KOPT-K1 (cell line): ENCODE results near the gene NCK1.
A peak's percentile ranks its signal among the peaks of the same experiment; 100 is the strongest.

Experiments used
- H3K27ac ChIP-seq: fragments of 200-600 bp; sonication (generic); 2 replicates; pipeline ENCODE4 v1.5.1; 2016; ENCODE audit warnings: antibody characterized with exemption, mild to moderate bottlenecking, low read depth, low read length; ENCODE audit not compliant: poor library complexity, severe bottlenecking
- H3K36me3 ChIP-seq: fragments of 200-600 bp; sonication (generic); 2 replicates; pipeline ENCODE4 v1.5.1; 2017; ENCODE audit warnings: antibody characterized with exemption, mild to moderate bottlenecking, low read length, moderate library complexity; ENCODE audit not compliant: insufficient read depth
- H3K9me3 ChIP-seq: fragments of 200-600 bp; sonication (generic); 2 replicates; pipeline ENCODE4 v1.5.1; 2017; ENCODE audit warnings: antibody characterized with exemption, low read length, mild to moderate bottlenecking; ENCODE audit not compliant: insufficient read depth, poor library complexity, severe bottlenecking

Gene NCK1

DNA sequence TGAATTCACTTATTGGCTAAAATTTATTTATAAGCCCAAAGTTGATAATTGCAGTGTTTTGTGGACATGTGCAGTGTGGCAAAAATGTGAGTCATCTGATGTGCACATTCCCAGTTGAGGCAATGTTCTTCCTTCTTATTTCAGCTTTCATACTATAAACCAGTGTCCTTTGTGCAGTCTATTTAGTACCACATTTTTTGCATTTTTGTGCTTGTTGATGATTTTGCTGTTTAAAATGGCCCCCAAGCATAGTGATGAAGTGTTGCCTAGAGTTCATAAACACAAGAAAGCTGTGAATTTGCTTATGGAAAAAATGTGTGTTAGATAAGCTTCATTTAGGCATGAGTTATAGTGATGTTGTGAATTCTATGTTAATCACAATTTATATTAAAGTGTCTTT lies 76.3 kb downstream of the NCK1 start:
- H3K9me3 ChIP-seq = peaks cover 17% of the 10 kb centered on the region
- H3K36me3 ChIP-seq = peaks cover 32% of the 10 kb centered on the region
- H3K27ac ChIP-seq = no peak overlapping the region

DNA sequence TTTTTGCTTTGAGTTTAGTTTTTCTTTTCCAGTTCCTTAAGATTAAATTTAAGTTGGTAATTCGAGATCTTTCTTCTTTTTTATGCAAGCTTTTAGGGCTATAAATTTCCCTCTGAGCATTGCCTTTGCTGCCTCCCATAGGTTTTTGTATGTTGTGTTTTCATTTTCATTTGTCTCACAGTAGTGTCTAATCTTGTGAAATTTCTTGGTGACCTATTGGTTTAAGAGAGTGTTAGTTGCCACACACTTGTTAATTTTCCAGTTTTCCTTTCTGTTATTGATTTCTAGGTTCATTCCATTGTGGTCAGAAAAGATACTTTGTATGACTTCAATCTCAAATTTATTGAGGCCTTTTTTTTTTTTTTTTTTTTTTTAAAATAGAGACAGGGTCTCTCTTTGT lies 77.5 kb downstream of the NCK1 start:
- Histone ChIP-seq H3K9me3 (peaks cover 17% of the 10 kb centered on the region), H3K36me3 (peaks cover 20% of the 10 kb centered on the region), H3K27ac (no peak overlapping the region)

DNA sequence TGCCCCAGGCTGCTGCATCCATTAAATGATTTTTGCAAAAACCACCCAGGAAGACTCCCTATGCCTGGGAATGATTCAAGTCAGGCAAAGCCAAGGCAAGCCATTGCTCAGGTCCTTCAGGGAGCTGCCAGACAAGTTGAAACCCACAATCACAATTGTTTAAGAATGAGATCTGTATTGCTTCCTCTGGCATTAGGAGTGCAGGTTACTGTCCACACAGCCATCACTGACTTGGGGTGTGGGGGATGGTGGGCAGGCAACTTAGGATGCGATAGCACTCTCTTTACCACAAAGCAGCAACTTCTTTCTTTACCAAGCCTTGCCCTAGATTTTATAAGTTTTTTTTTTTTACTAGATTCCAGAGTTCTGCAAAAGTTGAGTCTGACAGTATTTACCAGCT lies 80.8 kb downstream of the NCK1 start:
- H3K9me3 ChIP-seq = peaks cover 8% of the 10 kb centered on the region
- no peak overlapping the region for H3K27ac ChIP-seq
- H3K36me3 ChIP-seq = peaks cover 19% of the 10 kb centered on the region

DNA sequence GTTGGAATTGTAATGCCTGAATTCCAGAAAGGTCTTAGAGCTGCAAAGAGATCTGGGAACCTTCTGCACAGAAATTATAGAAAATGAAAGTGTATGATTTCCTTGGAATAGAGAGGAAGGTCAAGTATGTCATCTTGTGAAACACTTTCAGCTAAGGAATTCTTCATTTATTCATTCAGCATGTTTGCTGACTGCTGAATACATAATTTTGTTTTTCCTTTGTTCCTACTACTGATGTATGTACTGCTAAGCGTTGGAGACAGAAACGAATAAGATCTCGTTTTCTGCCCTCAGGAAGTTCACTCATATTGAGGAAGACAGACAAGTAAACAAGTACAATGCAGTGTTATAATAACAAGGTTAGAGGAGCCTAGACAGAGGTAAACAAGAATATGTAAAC lies 81.4 kb downstream of the NCK1 start:
- peaks cover 24% of the 10 kb centered on the region for H3K36me3 ChIP-seq
- peaks cover 8% of the 10 kb centered on the region for H3K9me3 ChIP-seq
- no peak overlapping the region for H3K27ac ChIP-seq

DNA sequence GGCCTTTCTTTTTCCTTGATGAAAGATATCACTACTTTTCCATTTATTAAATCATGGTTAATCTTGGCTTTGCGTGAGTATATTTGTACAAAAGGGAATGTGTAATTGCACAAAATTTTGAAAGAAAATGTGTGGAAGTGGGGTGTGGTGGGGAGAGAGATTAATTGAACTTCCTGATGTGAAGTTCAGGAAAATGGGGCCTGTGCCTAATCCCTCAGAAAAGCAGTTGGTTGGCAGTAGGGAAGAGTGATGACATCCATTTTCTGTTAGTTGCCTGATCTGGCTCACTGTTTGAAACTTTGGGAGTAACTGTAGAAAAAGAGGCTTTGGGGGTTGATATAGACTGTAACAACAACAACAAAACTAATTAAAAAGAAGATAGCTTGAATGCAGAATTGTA lies 85.0 kb downstream of the NCK1 start:
- peaks cover 31% of the 10 kb centered on the region for H3K36me3 ChIP-seq
- H3K27ac ChIP-seq = no peak overlapping the region

DNA sequence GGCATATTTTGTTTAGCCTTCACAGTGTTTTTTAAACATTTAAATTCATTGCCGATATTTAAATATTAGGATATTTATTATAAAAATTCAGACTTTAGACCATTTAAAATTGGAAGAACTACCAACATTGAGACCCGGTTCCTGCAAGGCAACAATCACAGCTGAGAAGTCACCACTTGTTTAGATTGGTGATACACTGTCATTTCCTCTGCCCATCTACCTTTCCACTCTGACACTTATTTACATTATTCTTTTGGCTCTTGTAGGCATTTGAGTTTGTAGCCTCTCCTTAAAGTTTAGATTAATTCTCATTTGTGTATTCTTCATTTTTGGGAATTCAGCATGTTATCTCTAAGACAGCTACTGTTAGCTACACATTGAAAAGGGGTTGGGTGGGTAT lies 85.5 kb downstream of the NCK1 start:
- peaks cover 8% of the 10 kb centered on the region for H3K9me3 ChIP-seq
- H3K36me3 ChIP-seq = peaks cover 31% of the 10 kb centered on the region
- H3K27ac ChIP-seq = no peak overlapping the region

More for the DNA sequence above, 85.0 kb downstream of the NCK1 start:
- H3K9me3 ChIP-seq = peaks cover 8% of the 10 kb centered on the region

DNA sequence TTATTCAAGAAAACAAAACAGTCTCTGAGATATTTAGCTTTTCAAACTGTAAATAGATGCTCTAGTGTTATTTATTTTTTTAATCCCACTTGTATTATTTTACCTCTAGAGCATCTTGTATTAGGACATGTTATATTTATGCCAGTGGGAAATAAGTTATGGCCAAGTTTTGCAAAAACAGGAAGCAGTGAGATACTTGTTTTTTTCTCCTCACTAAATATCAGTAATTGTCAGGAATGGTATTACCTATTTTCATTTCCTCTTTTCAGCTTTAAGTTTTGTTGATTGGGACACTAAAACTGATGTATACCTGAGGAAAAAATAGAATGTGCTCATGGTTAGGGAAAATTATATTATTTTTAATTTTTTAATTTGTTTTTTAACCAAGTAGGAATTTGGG lies 87.1 kb downstream of the NCK1 start:
- Histone ChIP-seq H3K9me3 (peaks cover 8% of the 10 kb centered on the region), H3K27ac (no peak overlapping the region), H3K36me3 (peaks cover 31% of the 10 kb centered on the region)

DNA sequence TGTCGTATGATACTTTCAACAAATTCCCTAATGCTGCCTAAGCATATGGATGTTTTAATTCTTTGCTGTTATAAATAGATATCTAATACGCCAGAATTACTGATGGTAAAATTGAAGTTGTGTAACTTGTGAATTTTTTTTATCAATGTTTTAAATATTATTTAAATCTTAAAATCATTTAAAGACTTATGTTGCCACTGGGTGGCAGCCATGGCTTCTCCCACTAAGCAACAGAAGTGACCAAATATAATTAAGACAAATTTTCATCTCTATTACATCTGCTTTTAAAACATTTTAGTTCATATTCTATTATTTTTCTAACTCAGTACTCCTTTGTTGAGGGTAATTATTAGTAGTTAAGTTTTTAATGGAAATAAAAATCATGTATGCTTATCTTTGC lies 87.7 kb downstream of the NCK1 start:
- Histone ChIP-seq H3K36me3 (peaks cover 31% of the 10 kb centered on the region), H3K27ac (no peak overlapping the region), H3K9me3 (peaks cover 8% of the 10 kb centered on the region)

DNA sequence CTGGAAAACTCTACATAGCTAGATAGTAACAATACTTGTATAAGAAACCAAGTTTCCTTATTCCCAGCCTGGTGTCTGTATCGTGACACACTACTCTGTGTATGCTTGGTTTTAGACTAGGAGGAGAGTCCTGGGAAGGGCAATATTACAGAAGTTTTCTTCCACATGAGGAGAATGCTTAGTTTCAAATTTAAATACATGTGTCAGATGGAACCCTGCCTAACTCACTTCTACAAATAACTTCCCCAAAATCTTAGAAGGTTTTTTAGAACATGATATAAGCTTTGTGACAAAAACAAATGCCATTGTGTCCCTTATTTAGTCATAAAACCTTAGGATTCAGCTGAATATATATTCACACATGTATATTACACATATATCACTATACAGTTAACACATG lies 88.6 kb downstream of the NCK1 start:
- Histone ChIP-seq H3K9me3 (peaks cover 5% of the 10 kb centered on the region), H3K36me3 (peaks cover 28% of the 10 kb centered on the region), H3K27ac (no peak overlapping the region)

DNA sequence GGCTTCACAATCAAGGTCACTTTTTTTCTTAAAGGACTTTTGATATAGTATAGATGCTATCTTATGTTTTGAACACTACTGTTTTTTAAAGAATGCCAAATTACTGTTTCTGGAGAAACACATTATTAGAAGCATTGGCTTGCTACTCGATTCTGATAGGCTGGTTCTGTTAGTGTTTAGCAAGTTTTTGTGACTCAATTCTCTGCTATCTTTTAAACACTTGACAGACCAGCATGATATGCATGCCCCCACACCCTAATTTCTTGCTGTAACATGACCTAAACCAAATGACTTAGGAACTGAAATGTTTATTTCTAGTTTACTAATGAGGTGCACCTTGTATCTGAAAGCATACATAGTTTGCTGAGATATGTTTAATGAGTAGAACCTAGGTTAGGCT lies 90.3 kb downstream of the NCK1 start:
- peaks cover 12% of the 10 kb centered on the region; the same call in 1 of the 2 replicates for H3K36me3 ChIP-seq
- no peak overlapping the region for H3K27ac ChIP-seq
- H3K9me3 ChIP-seq = no peaks in the 10 kb centered on the region

DNA sequence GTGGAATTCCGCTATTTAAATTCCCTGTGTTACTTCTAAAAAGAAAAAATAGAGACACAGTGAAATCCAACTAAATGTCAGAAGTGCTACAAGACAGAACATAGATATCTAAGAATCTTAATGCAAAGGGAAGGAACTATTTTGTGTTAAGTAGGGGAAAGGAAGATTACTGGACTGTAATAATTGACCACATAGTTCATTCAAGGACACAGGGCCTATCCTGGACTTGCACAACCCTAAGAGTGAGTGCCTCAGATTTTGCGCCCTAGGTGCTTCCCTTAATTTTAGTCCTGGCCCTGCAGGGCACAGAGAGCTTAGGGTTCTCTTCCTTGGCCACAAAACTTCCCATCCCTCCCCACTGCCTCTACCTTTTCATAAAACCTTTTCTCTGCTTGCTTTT lies 92.2 kb downstream of the NCK1 start:
- H3K9me3 ChIP-seq = no peaks in the 10 kb centered on the region
- H3K27ac ChIP-seq = no peak overlapping the region
- 0 out of 2 replicates have a peak, but pooled peaks cover 5% of the 10 kb centered on the region for H3K36me3 ChIP-seq

DNA sequence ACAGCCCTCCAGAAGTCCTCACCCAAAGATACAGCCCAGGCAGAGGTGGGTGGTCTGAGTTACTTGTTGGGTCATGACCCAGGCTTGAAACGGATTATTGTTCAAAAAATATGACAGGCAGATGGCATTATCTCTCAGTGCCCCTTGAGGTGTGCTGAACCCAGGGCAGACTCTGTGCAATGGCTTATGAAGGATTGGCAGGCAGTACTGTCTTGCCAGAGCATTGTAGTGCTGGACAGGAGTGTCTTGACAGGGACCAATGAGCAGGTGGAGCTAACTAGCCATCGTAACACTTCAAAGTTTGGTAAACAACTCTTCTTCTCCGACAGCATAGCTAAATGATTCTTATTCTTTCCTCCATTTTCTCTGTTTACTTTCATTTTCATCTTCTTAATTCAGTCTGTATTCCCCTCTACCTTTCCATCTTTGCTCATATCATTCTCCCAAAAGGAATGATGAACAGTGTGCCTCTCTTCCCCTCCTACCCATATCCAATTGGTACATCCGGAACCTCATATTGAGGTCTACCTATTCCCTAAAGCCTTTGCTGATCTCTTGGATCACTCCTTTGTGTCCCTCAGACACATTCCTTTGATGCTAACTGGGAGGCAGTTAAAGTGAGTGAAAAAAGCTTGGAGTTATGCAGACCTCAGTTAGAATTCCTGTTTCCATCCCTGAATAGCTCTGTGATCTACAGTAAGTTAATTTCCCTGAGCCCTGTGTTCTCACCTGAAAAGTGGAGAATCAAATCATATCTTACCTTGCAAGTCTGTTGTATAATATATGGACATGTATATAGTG lies 93.2 kb downstream of the NCK1 start:
- H3K27ac ChIP-seq = peak overlapping the region; percentile 15
- H3K36me3 ChIP-seq = peaks cover 11% of the 10 kb centered on the region; the same call in 1 of the 2 replicates
- no peaks in the 10 kb centered on the region for H3K9me3 ChIP-seq

DNA sequence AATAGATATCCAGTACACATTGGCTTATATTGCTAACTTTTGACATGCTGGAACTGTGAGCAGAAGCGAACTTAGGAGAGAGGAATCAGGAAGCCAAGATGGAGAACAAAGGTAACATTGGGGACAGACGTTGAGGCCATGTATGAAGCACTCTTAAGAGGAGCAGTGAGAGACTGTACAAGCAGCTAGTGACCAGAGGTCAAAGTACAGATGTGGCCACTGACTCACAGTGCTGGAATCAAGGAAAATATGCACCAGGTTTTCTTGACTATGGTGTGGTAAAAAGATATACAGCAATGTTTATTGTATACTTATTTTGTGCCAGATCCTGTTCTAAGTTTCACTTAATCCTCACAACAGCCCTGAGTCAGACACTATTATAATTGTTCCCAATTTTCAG lies 93.8 kb downstream of the NCK1 start:
- Histone ChIP-seq H3K27ac (no peak overlapping the region), H3K36me3 (peaks cover 6% of the 10 kb centered on the region; the same call in 1 of the 2 replicates), H3K9me3 (no peaks in the 10 kb centered on the region)

DNA sequence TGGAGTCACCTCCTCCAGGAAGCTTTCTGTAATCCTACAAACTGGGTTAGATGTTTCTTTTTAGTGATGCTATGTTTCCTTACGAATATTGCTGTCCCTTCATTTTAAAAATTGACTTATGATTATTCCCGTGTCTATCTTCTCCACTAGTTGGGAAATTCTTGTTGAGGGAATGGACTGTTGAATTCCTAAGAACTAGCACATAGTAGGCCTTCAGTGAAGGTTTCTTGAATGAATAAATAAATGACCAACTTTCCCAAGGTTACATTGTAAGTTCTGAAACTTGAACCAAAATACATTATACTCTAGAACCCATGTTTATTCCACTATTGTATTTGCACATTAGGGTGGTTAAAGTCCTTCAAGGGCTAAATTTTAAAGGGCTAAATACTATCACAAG lies 95.0 kb downstream of the NCK1 start:
- H3K27ac ChIP-seq = no peak overlapping the region
- H3K9me3 ChIP-seq = no peaks in the 10 kb centered on the region
- peaks cover 6% of the 10 kb centered on the region; the same call in 1 of the 2 replicates for H3K36me3 ChIP-seq

DNA sequence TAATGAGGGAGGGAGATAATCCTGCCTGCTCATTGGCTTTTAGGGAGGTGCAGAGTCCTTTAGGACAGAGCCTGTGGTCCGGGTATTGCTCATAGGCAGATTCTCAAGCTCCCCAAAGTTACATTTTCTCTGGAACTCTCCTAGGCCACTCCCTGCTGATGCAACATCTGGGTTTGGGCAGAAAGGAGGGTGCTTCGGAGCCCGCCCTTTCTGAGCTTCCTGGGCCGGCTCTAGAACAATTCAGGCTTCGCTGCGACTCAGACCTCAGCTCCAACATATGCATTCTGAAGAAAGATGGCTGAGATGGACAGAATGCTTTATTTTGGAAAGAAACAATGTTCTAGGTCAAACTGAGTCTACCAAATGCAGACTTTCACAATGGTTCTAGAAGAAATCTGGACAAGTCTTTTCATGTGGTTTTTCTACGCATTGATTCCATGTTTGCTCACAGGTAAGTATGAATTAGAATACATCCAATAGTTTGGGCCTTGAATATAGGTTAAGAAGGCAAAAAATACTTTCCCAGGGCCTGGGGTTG lies 95.8 kb downstream of the NCK1 start, which contains the start of gene IL20RB:
TSS of gene IL20RB (plus strand) at position 233 of the 538 bp plus-strand sequence. CDS start at position 364, 131 bp downstream.
- Histone ChIP-seq H3K36me3 (peaks cover 6% of the 10 kb centered on the region; the same call in 1 of the 2 replicates), H3K27ac (no peak within 1 kb of the TSS), H3K9me3 (no peaks in the 10 kb centered on the region)

DNA sequence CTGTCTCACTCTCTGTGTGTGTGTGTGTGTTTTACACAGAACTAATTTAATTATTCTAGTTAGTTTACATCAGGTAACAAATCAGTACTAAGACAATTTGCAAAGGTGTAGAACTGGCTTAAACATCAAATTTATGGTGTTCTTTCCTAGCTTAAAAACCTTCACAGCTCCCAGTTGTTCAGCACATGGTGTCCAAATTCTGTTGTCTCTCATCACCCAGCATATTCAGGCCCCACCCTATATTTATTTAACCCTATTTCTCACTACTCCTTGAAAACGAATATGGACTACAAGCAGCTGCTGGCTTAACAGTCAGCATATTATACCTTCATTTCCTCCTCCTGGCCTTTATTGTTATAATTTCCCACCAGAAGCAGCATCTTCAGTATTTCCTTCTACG lies 96.9 kb downstream of the NCK1 start:
- Histone ChIP-seq H3K27ac (no peak overlapping the region), H3K36me3 (peaks cover 6% of the 10 kb centered on the region; the same call in 1 of the 2 replicates), H3K9me3 (no peaks in the 10 kb centered on the region)
